OCI-LY1 (cell line): ENCODE data around the gene FAM149A.

Source experiments
- EZH2 ChIP-seq: fragments of 200-600 bp; sonication (generic), shearing (Covaris generic); IDR thresholded peaks from 2 replicates; pipeline ENCODE4 v1.8.0; 2017; ENCODE audit warnings: borderline replicate concordance, mixed run types, mild to moderate bottlenecking, antibody characterized with exemption, low read length, moderate library complexity, mixed read lengths
- TF ChIP-seq, protein P1 (sequence below): fragments of 200-600 bp; sonication (generic), shearing (Covaris generic); IDR thresholded peaks from 2 replicates; pipeline ENCODE4 v1.5.1; 2017; ENCODE audit warnings: mild to moderate bottlenecking, antibody characterized with exemption, low read length, moderate library complexity, mixed read lengths

DNA sequence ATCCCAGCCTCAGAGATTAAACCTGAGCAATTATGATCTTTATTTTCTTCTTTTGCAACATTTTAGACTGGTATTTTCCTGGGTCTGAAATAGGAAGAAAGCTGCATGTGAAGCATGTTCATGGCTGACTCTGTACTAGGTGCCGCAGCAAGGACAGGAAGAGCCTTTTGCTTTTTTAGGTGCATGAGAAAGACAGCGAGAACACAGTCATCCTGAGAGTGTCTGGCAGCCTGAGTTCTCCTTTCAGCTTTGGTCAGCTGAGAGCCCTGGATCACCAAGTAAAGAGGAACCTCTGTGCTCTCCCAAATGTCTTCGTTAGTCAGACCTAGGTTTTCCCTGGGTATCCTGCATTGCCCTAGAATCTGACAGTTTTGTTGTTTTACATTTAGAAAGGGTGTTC, 29.8 kb downstream of the FAM149A start:
- TF ChIP-seq, protein P1, sequence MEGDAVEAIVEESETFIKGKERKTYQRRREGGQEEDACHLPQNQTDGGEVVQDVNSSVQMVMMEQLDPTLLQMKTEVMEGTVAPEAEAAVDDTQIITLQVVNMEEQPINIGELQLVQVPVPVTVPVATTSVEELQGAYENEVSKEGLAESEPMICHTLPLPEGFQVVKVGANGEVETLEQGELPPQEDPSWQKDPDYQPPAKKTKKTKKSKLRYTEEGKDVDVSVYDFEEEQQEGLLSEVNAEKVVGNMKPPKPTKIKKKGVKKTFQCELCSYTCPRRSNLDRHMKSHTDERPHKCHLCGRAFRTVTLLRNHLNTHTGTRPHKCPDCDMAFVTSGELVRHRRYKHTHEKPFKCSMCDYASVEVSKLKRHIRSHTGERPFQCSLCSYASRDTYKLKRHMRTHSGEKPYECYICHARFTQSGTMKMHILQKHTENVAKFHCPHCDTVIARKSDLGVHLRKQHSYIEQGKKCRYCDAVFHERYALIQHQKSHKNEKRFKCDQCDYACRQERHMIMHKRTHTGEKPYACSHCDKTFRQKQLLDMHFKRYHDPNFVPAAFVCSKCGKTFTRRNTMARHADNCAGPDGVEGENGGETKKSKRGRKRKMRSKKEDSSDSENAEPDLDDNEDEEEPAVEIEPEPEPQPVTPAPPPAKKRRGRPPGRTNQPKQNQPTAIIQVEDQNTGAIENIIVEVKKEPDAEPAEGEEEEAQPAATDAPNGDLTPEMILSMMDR, result no peak
- TF ChIP-seq EZH2, result no peak
